GM12801 (cell line): ENCODE results near the gene GATB.

Experiments
- CTCF ChIP-seq: IDR thresholded peaks from one replicate; pipeline ENCODE4 v1.5.1; 2011; ENCODE audit warnings: control low read depth; ENCODE audit not compliant: insufficient read length; ENCODE audit errors: extremely low read depth

Gene GATB

GRCh38 chr4:151652841-151653547, 107.8 kb downstream of the GATB start:
- TF ChIP-seq CTCF = no peak

- no peak for TF ChIP-seq CTCF
These were observed 109.3 kb downstream of the GATB start for GRCh38 chr4:151651496-151651895.

- TF ChIP-seq CTCF = no peak
These were observed 111.3 kb downstream of the GATB start for GRCh38 chr4:151649479-151649878.

- TF ChIP-seq CTCF = no peak
These were observed 114.5 kb downstream of the GATB start for GRCh38 chr4:151646322-151646721.

GRCh38 chr4:151644622-151645021, 116.2 kb downstream of the GATB start:
- TF ChIP-seq CTCF = no peak

- no peak for TF ChIP-seq CTCF
These were observed 117.2 kb downstream of the GATB start for GRCh38 chr4:151643564-151643963.

GRCh38 chr4:151641983-151642382, 118.8 kb downstream of the GATB start:
- no peak for TF ChIP-seq CTCF
